Hematopoietic multipotent progenitor cell treated with erythropoietin and hydrocortisone succinate and interleukin-3 and kit ligand, for 8 days (in vitro differentiated cells): ENCODE results near the gene TSC22D1.
"Not testable (repeated sequence)": the region's sequence is repeated elsewhere in the genome, so short reads cannot be mapped to it uniquely, and the experiment has no call there.

Experiments used
- DNase-seq: peaks from one replicate; pipeline ENCODE4 v3.0.0-alpha.2; 2015

The TSC22D1 gene

GRCh38 chr13:44498969-44499368 lies 77.2 kb downstream of the TSC22D1 start:
- DNase-seq: peak; percentile 75

DNA sequence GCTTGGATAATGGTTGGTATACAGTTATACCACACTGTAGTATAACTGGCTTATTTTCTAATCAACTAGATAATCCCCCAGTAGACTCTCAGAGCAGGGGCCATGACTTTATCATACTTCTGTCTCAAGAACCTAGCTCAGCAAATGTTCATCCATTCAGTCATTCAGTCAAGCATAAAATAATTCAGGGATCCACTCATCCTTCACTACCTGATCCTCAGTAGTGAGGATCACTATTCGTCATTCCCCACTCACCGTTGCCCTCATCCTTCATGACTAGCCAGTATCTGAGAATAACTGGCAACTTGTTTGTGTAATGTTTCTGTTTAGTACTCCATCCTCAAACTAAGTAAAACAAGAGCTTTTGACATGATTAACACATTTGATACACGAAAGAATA lies 77.6 kb downstream of the TSC22D1 start:
- no peak for DNase-seq

DNA sequence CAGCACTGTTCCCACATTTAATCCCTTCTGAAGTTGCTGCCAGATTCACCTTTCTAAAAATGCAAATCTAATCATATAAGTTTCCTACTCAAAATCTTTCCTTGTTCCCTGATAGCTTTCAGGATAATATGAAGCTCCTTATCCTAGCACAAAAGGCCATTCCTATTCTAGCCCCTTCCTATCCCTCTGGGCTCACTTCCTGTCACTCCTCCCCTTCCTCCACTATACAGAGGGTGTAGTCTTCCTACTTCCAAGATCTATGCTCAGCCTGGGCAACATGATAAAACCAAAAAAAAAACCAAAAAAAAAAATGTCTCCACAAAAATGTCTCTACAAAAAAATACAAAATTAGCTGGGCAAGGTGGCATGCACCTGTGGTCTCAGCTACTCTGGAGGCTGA lies 78.3 kb downstream of the TSC22D1 start:
- no peak for DNase-seq

- no peak for DNase-seq
Measured at GRCh38 chr13:44493213-44493812, 82.8 kb downstream of the TSC22D1 start.

DNA sequence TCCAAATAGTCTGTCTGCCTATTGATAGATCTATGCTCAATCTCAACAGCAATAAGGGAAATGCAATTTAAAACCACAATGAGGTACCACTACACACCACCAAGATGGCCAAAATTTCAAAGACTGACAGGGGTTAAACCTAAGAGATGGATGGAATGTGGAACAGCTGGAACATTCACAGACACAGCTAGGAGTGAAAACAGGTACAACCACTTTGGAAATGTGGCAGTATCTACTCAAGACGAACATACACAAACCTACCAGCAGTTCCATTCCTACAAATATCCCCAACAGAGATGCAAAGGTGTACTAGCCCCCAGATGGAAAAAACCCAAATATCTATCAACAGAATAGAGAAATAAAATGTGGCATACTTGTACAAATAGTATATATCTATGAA lies 86.4 kb downstream of the TSC22D1 start:
- no peak for DNase-seq

- no peak for DNase-seq
Measured at GRCh38 chr13:44487989-44488388, 88.1 kb downstream of the TSC22D1 start.

- no peak for DNase-seq
Measured at GRCh38 chr13:44484562-44485138, 91.5 kb downstream of the TSC22D1 start.

- no peak for DNase-seq
Measured at GRCh38 chr13:44474122-44474910, 101.8 kb downstream of the TSC22D1 start.

DNA sequence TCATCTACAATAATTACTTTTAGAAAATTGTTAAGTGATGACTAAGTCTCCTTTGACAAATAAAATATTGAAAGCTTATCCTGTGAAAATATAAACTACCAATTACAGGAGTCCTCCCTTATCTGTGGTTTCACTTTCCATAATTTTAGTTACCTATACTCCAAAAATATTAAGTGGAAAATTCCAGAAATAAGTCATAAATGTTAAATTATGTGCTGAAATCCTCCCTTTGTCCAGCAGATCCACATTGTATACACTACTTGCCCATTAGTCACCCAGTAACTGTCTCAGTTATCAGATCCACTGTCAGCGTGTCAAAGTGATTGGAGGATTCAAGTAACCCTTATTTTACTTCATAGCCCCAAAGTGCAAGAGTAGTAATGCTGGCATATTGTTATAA lies 104.4 kb downstream of the TSC22D1 start:
- peak; percentile 18 for DNase-seq

DNA sequence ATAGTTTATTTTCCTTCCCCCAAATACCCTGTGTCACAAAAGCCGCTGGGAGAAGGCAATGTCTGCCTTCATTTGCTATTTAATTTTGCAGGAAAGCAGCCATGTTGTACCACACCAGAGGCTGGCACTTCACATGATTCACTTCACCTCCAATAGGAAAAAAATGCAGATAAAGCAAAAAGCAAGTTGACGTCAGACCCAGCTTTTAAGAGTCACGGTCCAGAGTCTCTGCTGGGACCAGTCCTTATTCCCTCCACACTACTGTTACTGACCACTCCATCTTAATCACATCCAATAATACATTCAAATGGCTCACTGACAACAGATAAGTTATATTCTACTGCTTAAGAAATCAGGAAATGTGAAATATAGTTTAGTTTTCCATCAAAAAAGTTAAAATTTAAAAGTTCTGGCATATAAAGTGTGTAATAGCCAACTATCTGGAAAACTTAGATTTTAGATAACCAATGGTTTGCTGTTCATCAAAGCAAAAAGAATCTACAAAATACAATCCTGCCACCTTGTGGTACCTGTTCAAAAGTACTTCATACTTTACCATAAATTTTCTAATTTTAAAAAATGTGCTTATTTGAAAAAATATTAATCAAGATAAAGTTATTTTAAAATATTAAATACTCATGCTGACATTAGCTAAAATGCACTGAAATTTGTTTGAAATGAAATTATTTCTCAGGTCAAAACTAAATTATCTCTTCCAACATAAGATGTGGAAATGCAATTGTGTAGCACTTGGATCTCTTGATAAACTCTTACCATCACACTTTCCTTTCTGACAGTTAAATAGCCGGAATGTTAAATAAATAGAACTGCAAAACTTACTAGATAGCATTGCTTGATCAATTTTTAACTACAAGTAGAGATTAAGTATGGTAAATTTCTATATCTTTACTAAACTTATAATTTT lies 105.2 kb downstream of the TSC22D1 start:
- peak; percentile 71 for DNase-seq

DNA sequence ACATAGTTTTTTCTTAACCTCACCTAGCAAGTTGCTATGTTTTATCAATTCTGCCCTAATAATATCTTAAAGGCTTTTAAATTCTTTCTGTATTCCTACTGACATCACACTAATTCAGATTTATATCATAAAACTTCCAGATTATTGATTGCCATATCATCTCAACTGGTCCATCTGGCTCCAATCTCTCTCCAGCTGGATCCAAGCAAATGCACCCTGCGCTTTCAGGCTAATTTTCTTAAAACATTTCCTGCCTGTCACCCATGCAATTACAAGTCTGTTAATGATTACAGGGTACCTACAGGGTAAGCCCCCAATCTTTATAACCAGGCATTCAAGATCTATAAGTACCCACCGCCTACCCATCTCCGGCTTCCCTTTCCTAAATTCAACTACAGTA lies 107.3 kb downstream of the TSC22D1 start:
- DNase-seq: no peak

GRCh38 chr13:44465318-44465717 lies 110.8 kb downstream of the TSC22D1 start:
- no peak for DNase-seq

DNA sequence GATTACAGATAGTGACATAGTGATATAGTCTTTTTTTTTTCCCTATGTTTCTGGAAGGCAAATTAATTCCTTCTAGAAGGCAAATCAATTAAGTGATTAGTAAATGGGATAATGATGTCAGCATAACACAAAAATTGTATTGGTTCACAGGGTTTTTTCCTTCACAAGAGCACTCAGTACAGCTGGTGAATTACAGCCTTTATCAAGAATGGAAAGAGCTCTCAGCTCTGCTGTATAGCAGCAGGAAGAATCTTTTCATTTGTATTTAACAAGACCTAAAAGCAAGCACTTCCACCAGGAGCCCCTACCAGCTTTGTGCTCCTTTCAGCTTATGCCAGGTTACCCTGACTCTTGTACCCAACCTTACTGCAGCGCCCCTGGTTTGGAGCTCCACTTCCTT lies 111.7 kb downstream of the TSC22D1 start:
- no peak for DNase-seq

- DNase-seq: no peak
Measured at GRCh38 chr13:44463759-44464158, 112.4 kb downstream of the TSC22D1 start.

- DNase-seq: no peak
Measured at GRCh38 chr13:44459674-44460073, 116.5 kb downstream of the TSC22D1 start.

- no peak for DNase-seq
Measured at GRCh38 chr13:44458313-44458975, 117.7 kb downstream of the TSC22D1 start.

- DNase-seq: not testable (repeated sequence)
Measured at GRCh38 chr13:44456212-44456611, 119.9 kb downstream of the TSC22D1 start.

DNA sequence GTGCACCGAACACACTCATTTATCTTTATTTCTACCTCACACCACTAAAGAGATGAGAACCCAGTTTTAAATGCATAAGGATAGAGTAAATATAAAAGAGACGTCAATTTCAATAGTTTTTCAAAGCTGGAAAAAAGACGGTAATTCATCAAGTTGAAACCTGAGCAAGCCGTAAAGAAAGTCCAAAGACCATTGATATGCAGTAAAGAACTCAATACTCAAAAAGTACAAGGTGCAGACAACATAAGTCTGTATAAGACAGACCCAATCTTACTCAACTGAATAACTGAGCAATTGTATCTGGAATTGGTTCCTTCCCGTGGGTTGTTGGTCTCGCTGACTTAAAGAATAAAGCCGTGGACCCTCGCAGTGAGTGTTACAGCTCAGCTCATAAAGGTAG lies 120.4 kb downstream of the TSC22D1 start:
- DNase-seq: no peak

- DNase-seq: no peak
Measured at GRCh38 chr13:44453881-44454280, 122.2 kb downstream of the TSC22D1 start.

- DNase-seq: no peak
Measured at GRCh38 chr13:44453069-44453468, 123.1 kb downstream of the TSC22D1 start.

GRCh38 chr13:44452418-44452817 lies 123.7 kb downstream of the TSC22D1 start:
- DNase-seq: no peak

DNA sequence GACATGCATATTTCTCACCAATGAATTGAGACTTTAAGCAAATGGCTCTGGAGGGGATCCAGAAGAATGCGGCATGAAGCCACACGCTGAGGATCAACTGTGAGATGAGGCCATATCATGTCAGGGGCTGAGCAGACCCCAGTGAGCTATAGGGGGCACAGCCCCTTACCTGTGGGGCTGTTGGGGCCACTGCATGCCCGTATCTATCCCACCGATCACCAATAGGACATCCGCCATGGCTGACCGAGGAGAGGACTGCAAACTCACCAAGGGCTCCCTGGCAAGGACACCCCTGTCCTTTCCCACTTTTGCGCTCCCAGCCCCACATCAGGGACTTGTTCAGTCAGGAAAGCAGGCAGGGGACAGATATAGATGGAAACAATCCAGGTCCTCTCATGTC lies 124.5 kb downstream of the TSC22D1 start:
- no peak for DNase-seq

DNA sequence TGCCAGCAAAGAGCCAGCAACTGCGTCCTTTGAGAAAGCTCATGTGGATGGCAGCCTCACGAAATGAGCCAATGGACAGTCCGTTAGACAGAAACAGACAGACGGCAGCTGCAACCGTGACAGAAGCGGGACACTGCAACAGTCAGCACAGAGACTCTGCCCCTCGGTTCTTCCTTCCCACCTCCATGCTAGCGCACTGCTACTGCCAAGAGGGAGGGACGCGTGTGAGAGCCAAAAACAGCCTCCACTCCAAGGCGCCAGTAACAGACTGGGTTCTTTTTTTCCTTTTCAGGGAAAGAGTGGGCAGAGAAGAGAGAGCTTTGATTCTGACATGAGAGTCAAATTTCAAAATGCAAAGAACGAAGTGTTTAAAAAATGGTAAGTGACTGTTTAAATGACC lies 125.0 kb downstream of the TSC22D1 start:
- DNase-seq: no peak
